ENCODE data around the gene RSPO1. TPM values are rescaled to one million over a fixed set of nuclear protein-coding genes. Genes with fewer than 3 reads are reported as not detected.

The RSPO1 gene
- polyA plus RNA-seq, 1 donor from 2014 or later: not detected

DNA sequence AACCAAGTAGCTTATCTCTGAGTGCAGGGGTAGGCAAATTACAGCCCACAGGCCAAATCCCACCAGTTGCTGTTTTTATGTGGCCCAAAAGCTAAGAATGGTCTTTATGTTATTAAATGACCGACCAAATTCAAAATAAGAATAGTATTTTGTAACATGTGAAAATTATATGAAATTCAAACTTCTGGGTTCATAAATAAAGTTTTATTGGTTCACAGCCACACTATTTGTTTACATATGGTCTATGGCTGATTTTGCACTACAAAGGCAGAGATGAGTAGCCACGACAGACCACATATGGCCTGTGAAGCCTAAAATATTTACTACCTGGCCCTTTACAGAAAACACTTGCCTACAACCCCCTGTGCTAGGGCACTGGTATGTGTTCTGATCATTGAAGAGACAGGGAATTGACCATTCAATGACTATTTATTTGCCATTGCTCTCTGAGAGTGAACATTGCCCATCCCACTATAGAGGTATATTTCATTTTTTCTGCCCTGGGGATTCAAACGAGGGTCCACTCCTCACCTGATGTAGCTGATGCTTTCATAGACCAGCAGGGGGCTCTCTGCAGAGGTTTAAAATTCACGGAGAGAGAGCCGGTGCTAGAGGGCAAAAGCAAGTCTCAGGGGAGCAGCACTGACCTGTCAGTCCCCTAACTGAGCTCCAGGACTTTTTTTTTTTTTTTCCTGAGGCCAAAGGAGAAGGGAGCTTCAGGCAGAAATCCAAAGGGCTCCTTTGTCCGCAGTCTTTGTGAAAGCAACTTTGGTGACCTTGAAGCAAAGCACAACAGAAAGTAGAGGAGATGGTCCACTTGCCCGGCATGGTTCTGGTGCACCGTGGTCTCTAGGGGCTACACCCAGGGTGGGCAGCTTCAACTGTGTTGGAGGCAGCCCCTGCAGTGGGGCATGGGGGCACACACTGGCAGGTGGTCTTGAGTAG lies 31.7 kb downstream of the RSPO1 start:
- no peaks in the 10 kb centered on the region for H3F3A ChIP-seq (ENCODE audit: insufficient read depth, low read length, poor library complexity, severe bottlenecking)
- H2AFZ ChIP-seq (ENCODE audit: low read depth, low read length): no peak overlapping the region
- no peaks in the 10 kb centered on the region for H4K20me1 ChIP-seq (ENCODE audit: insufficient read depth)
- no peak overlapping the region for H3K27ac ChIP-seq (ENCODE audit: low read length)
- H3K9ac ChIP-seq (ENCODE audit: low read length): no peak overlapping the region
- H3K9me3 ChIP-seq (ENCODE audit: low read length): no peaks in the 10 kb centered on the region
- no peaks in the 10 kb centered on the region for H3K9me2 ChIP-seq (ENCODE audit: insufficient read depth, low read length)
- no peaks in the 10 kb centered on the region for H3K27me3 ChIP-seq (ENCODE audit: insufficient read depth, low read depth, low read length)
- no peaks in the 10 kb centered on the region for H3K36me3 ChIP-seq (ENCODE audit: insufficient read depth, low read length)
- no peaks in the 10 kb centered on the region for H3K79me2 ChIP-seq (replicated peaks; ENCODE audit: insufficient read depth, low read length)
- H3K4me2 ChIP-seq (ENCODE audit: low read length): no peak overlapping the region
- TF ChIP-seq POLR2AphosphoS5 (IDR thresholded peaks at IDR 0.05) (no peak), MXI1 (conservative IDR thresholded peaks at IDR 0.05; ENCODE audit: poor library complexity, severe bottlenecking) (no peak), RAD21 (conservative IDR thresholded peaks at IDR 0.05) (peak; percentile 63), EZH2 (IDR thresholded peaks at IDR 0.05; ENCODE audit: borderline replicate concordance, insufficient read depth, low read length, poor library complexity, severe bottlenecking) (no peak), SMC3 (conservative IDR thresholded peaks at IDR 0.05; ENCODE audit: poor library complexity) (peak; percentile 77), TAF1 (IDR thresholded peaks at IDR 0.05; ENCODE audit: low read depth) (no peak)
- TF ChIP-seq, protein P1, sequence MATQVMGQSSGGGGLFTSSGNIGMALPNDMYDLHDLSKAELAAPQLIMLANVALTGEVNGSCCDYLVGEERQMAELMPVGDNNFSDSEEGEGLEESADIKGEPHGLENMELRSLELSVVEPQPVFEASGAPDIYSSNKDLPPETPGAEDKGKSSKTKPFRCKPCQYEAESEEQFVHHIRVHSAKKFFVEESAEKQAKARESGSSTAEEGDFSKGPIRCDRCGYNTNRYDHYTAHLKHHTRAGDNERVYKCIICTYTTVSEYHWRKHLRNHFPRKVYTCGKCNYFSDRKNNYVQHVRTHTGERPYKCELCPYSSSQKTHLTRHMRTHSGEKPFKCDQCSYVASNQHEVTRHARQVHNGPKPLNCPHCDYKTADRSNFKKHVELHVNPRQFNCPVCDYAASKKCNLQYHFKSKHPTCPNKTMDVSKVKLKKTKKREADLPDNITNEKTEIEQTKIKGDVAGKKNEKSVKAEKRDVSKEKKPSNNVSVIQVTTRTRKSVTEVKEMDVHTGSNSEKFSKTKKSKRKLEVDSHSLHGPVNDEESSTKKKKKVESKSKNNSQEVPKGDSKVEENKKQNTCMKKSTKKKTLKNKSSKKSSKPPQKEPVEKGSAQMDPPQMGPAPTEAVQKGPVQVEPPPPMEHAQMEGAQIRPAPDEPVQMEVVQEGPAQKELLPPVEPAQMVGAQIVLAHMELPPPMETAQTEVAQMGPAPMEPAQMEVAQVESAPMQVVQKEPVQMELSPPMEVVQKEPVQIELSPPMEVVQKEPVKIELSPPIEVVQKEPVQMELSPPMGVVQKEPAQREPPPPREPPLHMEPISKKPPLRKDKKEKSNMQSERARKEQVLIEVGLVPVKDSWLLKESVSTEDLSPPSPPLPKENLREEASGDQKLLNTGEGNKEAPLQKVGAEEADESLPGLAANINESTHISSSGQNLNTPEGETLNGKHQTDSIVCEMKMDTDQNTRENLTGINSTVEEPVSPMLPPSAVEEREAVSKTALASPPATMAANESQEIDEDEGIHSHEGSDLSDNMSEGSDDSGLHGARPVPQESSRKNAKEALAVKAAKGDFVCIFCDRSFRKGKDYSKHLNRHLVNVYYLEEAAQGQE (IDR thresholded peaks at IDR 0.05; ENCODE audit: borderline replicate concordance): no peak
- TF ChIP-seq, protein P2, sequence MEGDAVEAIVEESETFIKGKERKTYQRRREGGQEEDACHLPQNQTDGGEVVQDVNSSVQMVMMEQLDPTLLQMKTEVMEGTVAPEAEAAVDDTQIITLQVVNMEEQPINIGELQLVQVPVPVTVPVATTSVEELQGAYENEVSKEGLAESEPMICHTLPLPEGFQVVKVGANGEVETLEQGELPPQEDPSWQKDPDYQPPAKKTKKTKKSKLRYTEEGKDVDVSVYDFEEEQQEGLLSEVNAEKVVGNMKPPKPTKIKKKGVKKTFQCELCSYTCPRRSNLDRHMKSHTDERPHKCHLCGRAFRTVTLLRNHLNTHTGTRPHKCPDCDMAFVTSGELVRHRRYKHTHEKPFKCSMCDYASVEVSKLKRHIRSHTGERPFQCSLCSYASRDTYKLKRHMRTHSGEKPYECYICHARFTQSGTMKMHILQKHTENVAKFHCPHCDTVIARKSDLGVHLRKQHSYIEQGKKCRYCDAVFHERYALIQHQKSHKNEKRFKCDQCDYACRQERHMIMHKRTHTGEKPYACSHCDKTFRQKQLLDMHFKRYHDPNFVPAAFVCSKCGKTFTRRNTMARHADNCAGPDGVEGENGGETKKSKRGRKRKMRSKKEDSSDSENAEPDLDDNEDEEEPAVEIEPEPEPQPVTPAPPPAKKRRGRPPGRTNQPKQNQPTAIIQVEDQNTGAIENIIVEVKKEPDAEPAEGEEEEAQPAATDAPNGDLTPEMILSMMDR (IDR thresholded peaks at IDR 0.05; ENCODE audit: poor library complexity, severe bottlenecking): peak; percentile 72
- H3K4me3 ChIP-seq (ENCODE audit: low read length): no peak overlapping the region

DNA sequence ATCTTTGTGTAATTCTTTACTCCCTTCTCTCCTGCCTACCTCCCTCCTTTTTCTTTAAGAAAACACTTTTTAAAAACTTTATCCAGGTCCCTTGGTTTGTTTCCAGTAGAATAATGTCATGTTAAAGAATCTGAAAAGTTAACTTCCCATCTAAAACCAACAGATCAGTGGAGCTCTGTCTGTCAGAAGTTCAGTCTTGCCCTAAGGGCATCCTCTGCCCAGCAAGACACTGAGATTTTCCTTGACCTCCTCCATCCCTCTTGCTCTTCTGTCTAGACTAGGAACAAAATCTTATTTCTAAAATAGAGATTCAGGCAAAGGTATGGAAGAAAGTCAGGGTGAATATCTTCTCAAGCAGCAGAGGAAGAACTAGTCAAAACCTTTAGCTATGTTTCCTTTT lies 33.3 kb downstream of the RSPO1 start:
- Histone ChIP-seq H2AFZ (ENCODE audit: low read depth, low read length) (no peak overlapping the region), H3K4me2 (ENCODE audit: low read length) (no peak overlapping the region), H3K9me2 (ENCODE audit: insufficient read depth, low read length) (no peaks in the 10 kb centered on the region), H3K4me3 (ENCODE audit: low read length) (no peak overlapping the region), H3K27me3 (ENCODE audit: insufficient read depth, low read depth, low read length) (no peaks in the 10 kb centered on the region), H3F3A (ENCODE audit: insufficient read depth, low read length, poor library complexity, severe bottlenecking) (no peaks in the 10 kb centered on the region), H3K9ac (ENCODE audit: low read length) (no peak overlapping the region), H3K9me3 (ENCODE audit: low read length) (no peaks in the 10 kb centered on the region), H4K20me1 (ENCODE audit: insufficient read depth) (no peaks in the 10 kb centered on the region), H3K79me2 (replicated peaks; ENCODE audit: insufficient read depth, low read length) (no peaks in the 10 kb centered on the region), H3K36me3 (ENCODE audit: insufficient read depth, low read length) (no peaks in the 10 kb centered on the region), H3K27ac (ENCODE audit: low read length) (no peak overlapping the region)
- TF ChIP-seq EP300 (conservative IDR thresholded peaks at IDR 0.05; ENCODE audit: poor library complexity, severe bottlenecking) (no peak), SMC3 (conservative IDR thresholded peaks at IDR 0.05; ENCODE audit: poor library complexity) (no peak), EZH2 (IDR thresholded peaks at IDR 0.05; ENCODE audit: borderline replicate concordance, insufficient read depth, low read length, poor library complexity, severe bottlenecking) (no peak), POLR2AphosphoS5 (IDR thresholded peaks at IDR 0.05) (no peak), RAD21 (conservative IDR thresholded peaks at IDR 0.05) (no peak)
- TF ChIP-seq, protein P1 (IDR thresholded peaks at IDR 0.05; ENCODE audit: borderline replicate concordance): no peak
- TF ChIP-seq, protein P2 (IDR thresholded peaks at IDR 0.05; ENCODE audit: poor library complexity, severe bottlenecking): no peak

Data from neural cell (in vitro differentiated cells).